Measurements from ENCODE around the gene QARS1. TPM values are rescaled to one million over a fixed set of nuclear protein-coding genes. Genes with fewer than 3 reads are reported as not detected.

QARS1 gene
- total RNA-seq, 4 donors from 2014 or later: 403 to 873 (median 447) TPM

DNA sequence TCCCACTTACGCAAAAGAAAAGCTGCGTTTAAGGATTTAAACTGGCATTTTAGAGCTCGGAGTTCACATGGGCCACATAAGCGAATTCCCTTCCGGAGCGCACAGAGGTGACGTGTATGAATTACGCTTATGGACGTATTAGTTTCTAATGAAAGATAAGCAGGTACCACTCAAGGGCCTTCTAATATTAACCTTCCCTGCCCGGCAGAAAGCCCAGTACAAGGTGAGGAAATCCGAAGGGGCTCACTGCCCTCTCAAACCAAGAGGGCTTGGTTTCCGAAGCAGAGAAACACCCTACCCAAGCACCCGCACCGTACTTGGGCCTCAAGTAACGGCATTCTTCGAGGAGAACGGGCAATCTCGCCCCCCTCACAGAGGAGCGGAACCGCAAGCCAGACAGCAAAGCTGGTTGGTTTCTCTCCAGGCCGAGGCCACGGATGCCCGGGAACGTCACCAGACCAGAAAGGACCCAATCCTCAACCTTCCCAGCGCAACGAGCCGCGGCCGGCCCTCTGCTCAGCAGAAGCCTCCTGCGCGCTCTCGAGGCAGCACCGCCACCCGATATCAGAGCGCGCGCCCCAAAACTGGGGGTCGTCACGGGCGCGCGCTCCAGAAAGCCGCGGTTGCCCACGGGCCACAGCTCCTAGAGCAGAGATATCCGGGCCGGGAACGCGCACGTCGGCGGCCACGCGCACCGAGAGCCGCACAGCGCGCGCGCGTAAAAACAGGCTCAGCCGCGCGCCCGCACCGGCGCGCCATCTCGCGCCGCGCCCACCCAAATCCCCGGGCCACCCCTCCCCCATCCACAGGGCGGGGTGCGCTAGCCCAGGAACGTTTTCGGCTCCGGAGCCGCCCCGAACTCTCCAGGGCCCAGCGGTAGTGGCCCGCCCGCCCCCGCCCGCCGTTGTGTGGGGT, 11.4 kb downstream of the QARS1 start:
- Histone ChIP-seq H3K27me3 (no peaks in the 10 kb centered on the region), H3K27ac (peak overlapping the region; percentile 90 to 99 (median 98)), H3K4me1 (peaks cover 21 to 50% (median 30%) of the 10 kb centered on the region in 4 donors), H3K4me3 (peak overlapping the region; percentile 69 to 100 (median 84)), H3K9me3 (no peaks in the 10 kb centered on the region), H3K36me3 (peaks cover 0 to 6% (median under 1%) of the 10 kb centered on the region in 4 donors)
- in situ Hi-C loops (cut with MboI; ENCODE audit: low pct_ligation_motif_present in 1 of 4, low pct_unique_long_range_greater_than_20kb in 1 of 4, low sequenced_read_pairs in 3 of 4) (no loop called here), intact Hi-C loops (cut with DNase I; ENCODE audit: low total_unique reads) (loop anchor here (5.0 kb wide), 1 partner anchor 39 kb away; the partner anchor contains the start of gene LAMB2)
- TF ChIP-seq EP300 (IDR thresholded peaks at IDR 0.05; ENCODE audit: low read depth): no peak
- TF ChIP-seq POLR2AphosphoS5 (IDR thresholded peaks at IDR 0.05): peak in 1 of 3 donors; percentile 13
- no peak for TF ChIP-seq POLR2A (IDR thresholded peaks at IDR 0.05)
- TF ChIP-seq, protein P1, sequence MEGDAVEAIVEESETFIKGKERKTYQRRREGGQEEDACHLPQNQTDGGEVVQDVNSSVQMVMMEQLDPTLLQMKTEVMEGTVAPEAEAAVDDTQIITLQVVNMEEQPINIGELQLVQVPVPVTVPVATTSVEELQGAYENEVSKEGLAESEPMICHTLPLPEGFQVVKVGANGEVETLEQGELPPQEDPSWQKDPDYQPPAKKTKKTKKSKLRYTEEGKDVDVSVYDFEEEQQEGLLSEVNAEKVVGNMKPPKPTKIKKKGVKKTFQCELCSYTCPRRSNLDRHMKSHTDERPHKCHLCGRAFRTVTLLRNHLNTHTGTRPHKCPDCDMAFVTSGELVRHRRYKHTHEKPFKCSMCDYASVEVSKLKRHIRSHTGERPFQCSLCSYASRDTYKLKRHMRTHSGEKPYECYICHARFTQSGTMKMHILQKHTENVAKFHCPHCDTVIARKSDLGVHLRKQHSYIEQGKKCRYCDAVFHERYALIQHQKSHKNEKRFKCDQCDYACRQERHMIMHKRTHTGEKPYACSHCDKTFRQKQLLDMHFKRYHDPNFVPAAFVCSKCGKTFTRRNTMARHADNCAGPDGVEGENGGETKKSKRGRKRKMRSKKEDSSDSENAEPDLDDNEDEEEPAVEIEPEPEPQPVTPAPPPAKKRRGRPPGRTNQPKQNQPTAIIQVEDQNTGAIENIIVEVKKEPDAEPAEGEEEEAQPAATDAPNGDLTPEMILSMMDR (IDR thresholded peaks at IDR 0.05): no peak
- peak; percentile 80 for DNase-seq
- 0 to 1% methylated on average over 3 to 31 of the region's 86 CpGs for WGBS, 2 donors (ENCODE audit: low coverage in 1 of 2)

DNA sequence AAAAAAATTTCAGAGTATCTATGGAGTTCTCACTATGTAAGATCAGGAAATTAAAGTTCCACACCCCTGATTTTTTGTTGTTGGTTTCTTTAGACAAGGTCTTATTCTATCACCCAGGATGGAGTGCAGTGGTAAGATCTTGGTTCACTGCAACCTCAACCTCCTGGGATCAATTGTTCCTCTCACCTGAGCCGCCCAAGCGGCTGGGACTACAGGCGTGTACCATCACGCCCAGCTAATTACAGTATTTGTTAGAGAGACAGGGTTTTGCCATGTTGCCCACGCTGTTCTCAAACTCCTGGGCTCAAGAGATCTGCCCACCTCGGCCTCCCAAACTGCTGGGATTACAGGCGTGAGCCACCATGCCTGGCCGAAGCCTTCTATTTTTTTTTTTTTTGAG, 23.1 kb downstream of the QARS1 start:
- in situ Hi-C loops (cut with MboI; ENCODE audit: low pct_ligation_motif_present in 1 of 4, low pct_unique_long_range_greater_than_20kb in 1 of 4, low sequenced_read_pairs in 3 of 4): no loop called here

DNA sequence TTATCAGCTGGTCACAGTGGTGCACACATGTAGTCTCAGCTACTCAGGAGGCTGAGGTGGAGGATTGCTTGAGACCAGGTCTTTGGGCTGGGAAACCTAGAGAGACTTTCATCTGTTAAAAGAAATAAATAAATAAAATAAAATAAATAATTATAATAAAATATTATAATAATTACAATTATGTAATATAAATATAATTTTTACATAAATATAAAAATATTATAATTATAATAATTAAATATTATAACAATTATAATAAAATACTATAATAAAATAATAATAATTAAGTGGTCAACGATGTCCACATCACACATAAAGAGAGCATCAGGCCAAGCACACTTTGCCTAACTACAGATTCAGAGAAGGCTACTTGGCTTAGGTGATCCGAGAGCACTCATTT, 25.3 kb downstream of the QARS1 start:
- no peaks in the 10 kb centered on the region for H3K9me3 ChIP-seq
- intact Hi-C loops (cut with DNase I; ENCODE audit: low total_unique reads): no loop called here
- TF ChIP-seq EP300 (IDR thresholded peaks at IDR 0.05; ENCODE audit: low read depth) (no peak), POLR2AphosphoS5 (IDR thresholded peaks at IDR 0.05) (no peak), POLR2A (IDR thresholded peaks at IDR 0.05) (no peak)
- TF ChIP-seq, protein P1 (IDR thresholded peaks at IDR 0.05): no peak
- WGBS, 2 donors (ENCODE audit: low coverage in 1 of 2): 67 to 97% methylated on average over 1 to 2 of the region's 2 CpGs
- in situ Hi-C loops (cut with MboI; ENCODE audit: low pct_ligation_motif_present in 1 of 4, low pct_unique_long_range_greater_than_20kb in 1 of 4, low sequenced_read_pairs in 3 of 4): no loop called here
- no peaks in the 10 kb centered on the region for H3K27me3 ChIP-seq
- peaks cover 0 to 33% (median 17%) of the 10 kb centered on the region in 4 donors for H3K36me3 ChIP-seq
- H3K4me3 ChIP-seq: no peak overlapping the region
- DNase-seq: no peak
- H3K4me1 ChIP-seq: peaks cover 0 to 4% (median 0%) of the 10 kb centered on the region in 4 donors
- no peak overlapping the region for H3K27ac ChIP-seq

More for the DNA sequence above, 23.1 kb downstream of the QARS1 start:
- no peak for DNase-seq
- Histone ChIP-seq H3K4me3 (no peak overlapping the region), H3K27me3 (no peaks in the 10 kb centered on the region), H3K27ac (no peak overlapping the region), H3K36me3 (peaks cover 0 to 19% (median 3%) of the 10 kb centered on the region in 4 donors), H3K9me3 (no peaks in the 10 kb centered on the region), H3K4me1 (peaks cover 0 to 4% (median 0%) of the 10 kb centered on the region in 4 donors)
- TF ChIP-seq EP300 (IDR thresholded peaks at IDR 0.05; ENCODE audit: low read depth) (no peak), POLR2A (IDR thresholded peaks at IDR 0.05) (no peak), POLR2AphosphoS5 (IDR thresholded peaks at IDR 0.05) (no peak)
- TF ChIP-seq, protein P1 (IDR thresholded peaks at IDR 0.05): no peak
- intact Hi-C loops (cut with DNase I; ENCODE audit: low total_unique reads): no loop called here
- 91 to 93% methylated on average over 8 of the region's 8 CpGs for WGBS, 2 donors (ENCODE audit: low coverage in 1 of 2)

DNA sequence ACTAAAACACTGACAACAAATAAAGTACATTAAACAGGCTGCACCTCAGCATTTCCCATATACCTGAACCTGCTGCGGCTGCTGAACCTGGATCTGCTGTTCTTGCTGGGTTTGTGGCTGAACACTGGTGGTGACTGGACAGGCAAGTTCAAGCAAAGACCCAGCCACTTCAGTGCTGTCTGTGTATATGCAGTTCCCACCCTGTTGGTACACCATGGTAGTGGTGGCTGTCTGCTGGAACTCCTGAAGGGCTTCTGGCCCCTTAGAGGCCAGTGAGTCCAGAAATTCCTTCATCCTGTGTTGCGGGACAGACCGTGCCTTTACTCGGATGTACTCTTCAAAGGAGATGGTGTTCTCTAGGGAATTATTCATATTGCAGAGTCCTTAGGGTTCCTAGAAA, 27.9 kb downstream of the QARS1 start:
- Histone ChIP-seq H3K4me1 (peaks cover 0 to 2% (median 0%) of the 10 kb centered on the region in 4 donors), H3K36me3 (peaks cover 0 to 58% (median 29%) of the 10 kb centered on the region in 4 donors), H3K9me3 (no peaks in the 10 kb centered on the region), H3K4me3 (no peak overlapping the region), H3K27me3 (no peaks in the 10 kb centered on the region), H3K27ac (no peak overlapping the region)
- no peak for DNase-seq
- intact Hi-C loops (cut with DNase I; ENCODE audit: low total_unique reads): no loop called here
- 93 to 100% methylated on average over 1 to 4 of the region's 4 CpGs for WGBS, 2 donors (ENCODE audit: low coverage in 1 of 2)
- TF ChIP-seq EP300 (IDR thresholded peaks at IDR 0.05; ENCODE audit: low read depth): no peak
- TF ChIP-seq POLR2AphosphoS5 (IDR thresholded peaks at IDR 0.05): no peak
- in situ Hi-C loops (cut with MboI; ENCODE audit: low pct_ligation_motif_present in 1 of 4, low pct_unique_long_range_greater_than_20kb in 1 of 4, low sequenced_read_pairs in 3 of 4): no loop called here

Measured in transverse colon (tissue), 4 donors.